ENCODE data around the gene STAC.

The STAC gene, protein sequence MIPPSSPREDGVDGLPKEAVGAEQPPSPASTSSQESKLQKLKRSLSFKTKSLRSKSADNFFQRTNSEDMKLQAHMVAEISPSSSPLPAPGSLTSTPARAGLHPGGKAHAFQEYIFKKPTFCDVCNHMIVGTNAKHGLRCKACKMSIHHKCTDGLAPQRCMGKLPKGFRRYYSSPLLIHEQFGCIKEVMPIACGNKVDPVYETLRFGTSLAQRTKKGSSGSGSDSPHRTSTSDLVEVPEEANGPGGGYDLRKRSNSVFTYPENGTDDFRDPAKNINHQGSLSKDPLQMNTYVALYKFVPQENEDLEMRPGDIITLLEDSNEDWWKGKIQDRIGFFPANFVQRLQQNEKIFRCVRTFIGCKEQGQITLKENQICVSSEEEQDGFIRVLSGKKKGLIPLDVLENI

DNA sequence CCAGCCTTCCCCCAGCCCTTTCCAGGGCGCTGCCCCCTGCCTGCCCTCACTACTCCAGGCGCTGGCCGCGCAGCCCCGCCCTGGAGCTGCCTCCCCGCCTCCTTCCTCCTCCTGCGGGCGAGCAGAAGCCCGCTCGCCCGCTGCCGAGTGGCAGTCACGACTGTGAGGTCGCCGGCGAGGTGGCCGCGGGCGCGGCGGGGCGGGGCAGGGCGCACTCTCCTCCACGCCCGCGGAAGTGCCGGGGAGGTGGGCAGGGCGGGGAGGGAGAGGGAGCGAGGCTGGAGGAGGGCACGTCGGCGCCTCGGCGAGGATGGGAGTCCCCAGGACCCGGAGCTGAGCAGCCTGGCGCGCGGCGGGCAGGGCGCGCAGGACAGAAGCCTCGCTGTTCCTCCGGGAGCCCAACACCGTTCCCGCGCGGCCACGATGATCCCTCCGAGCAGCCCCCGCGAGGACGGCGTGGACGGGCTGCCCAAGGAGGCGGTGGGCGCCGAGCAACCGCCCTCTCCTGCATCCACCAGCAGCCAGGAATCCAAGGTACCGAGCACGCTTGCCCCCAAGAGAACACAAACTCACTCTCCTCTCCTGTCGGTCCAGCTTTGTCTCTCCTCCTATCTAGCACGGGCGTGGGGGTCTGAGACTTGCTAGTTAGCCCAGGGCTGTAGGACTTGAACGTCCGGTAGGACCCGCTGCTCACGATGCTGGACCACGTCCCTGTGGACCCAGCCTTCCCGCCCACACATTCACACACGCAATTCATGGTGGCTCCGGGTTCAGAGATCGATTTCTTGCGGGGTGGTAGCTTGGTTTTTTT lies at the start of gene STAC:
Gene STAC, plus strand, starts transcription at position 284 of the 811 bp plus-strand sequence. Its CDS starts 140 bp downstream, at position 424.
- Histone ChIP-seq H3K9me2 (replicated peaks; ENCODE audit: insufficient read depth, low read length) (no peaks in the 10 kb centered on the region), H3F3A (ENCODE audit: insufficient read depth, low read length) (no peaks in the 10 kb centered on the region), H3K79me2 (ENCODE audit: low read length) (no peaks in the 10 kb centered on the region), H2AFZ (ENCODE audit: low read length) (peak within 1 kb of the TSS; percentile 91), H4K20me1 (ENCODE audit: insufficient read depth, low read length) (no peaks in the 10 kb centered on the region), H3K4me1 (ENCODE audit: low read length) (no peaks in the 10 kb centered on the region), H3K27me3 (replicated peaks; ENCODE audit: insufficient read depth, low read length) (no peaks in the 10 kb centered on the region), H3K4me2 (ENCODE audit: low read depth, low read length) (peak within 1 kb of the TSS; percentile 89), H3K36me3 (replicated peaks; ENCODE audit: insufficient read depth, low read length) (no peaks in the 10 kb centered on the region), H3K27ac (ENCODE audit: low read length) (no peak within 1 kb of the TSS), H3K9me3 (replicated peaks; ENCODE audit: insufficient read depth, low read length) (no peaks in the 10 kb centered on the region), H3K4me3 (ENCODE audit: low read length) (peak within 1 kb of the TSS; percentile 74), H3K9ac (ENCODE audit: low read length) (peak within 1 kb of the TSS; percentile 43; the same call in 1 of the 2 replicates)
- TF ChIP-seq, protein P1, sequence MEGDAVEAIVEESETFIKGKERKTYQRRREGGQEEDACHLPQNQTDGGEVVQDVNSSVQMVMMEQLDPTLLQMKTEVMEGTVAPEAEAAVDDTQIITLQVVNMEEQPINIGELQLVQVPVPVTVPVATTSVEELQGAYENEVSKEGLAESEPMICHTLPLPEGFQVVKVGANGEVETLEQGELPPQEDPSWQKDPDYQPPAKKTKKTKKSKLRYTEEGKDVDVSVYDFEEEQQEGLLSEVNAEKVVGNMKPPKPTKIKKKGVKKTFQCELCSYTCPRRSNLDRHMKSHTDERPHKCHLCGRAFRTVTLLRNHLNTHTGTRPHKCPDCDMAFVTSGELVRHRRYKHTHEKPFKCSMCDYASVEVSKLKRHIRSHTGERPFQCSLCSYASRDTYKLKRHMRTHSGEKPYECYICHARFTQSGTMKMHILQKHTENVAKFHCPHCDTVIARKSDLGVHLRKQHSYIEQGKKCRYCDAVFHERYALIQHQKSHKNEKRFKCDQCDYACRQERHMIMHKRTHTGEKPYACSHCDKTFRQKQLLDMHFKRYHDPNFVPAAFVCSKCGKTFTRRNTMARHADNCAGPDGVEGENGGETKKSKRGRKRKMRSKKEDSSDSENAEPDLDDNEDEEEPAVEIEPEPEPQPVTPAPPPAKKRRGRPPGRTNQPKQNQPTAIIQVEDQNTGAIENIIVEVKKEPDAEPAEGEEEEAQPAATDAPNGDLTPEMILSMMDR (IDR thresholded peaks at IDR 0.05; ENCODE audit: low read length), result no peak
- TF ChIP-seq EZH2 (optimal IDR thresholded peaks at IDR 0.05; ENCODE audit: low read depth, low read length), result no peak
- no peak for TF ChIP-seq EZH2phosphoT487 (IDR thresholded peaks at IDR 0.05; ENCODE audit: low read length)
- DNase-seq, result peak; percentile 70

DNA sequence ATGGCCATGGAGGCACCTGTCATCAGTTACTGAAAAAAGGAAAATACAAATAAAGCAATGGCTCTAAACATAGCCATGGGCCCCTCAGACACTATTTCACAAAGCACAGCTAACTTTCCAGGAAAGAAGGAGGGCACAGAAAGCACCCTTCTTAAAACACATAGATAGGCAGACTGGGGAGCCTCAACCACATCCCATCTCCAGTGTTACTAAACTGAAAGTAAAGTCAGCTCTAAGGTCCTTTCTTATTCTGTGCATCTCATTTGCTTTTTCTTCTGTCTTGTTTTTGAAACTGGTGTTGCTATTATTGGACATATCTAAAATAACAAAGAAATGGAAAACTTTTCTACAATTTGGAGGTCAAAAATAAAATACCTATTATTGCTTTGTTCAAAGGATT lies 48.2 kb upstream of the STAC start:
- no peaks in the 10 kb centered on the region for H4K20me1 ChIP-seq (ENCODE audit: insufficient read depth, low read length)
- H3K79me2 ChIP-seq (ENCODE audit: low read length), result no peaks in the 10 kb centered on the region
- H3K27me3 ChIP-seq (replicated peaks; ENCODE audit: insufficient read depth, low read length), result no peaks in the 10 kb centered on the region
- peak overlapping the region; percentile 34; the same call in 1 of the 2 replicates for H2AFZ ChIP-seq (ENCODE audit: low read length)
- no peak overlapping the region for H3K4me3 ChIP-seq (ENCODE audit: low read length)
- DNase-seq, result peak; percentile 46
- TF ChIP-seq, protein P1 (IDR thresholded peaks at IDR 0.05; ENCODE audit: low read length), result no peak
- no peak for TF ChIP-seq EZH2phosphoT487 (IDR thresholded peaks at IDR 0.05; ENCODE audit: low read length)
- TF ChIP-seq EZH2 (optimal IDR thresholded peaks at IDR 0.05; ENCODE audit: low read depth, low read length), result no peak
- no peaks in the 10 kb centered on the region; the same call in 1 of the 2 replicates for H3K4me1 ChIP-seq (ENCODE audit: low read length)
- no peak overlapping the region for H3K9ac ChIP-seq (ENCODE audit: low read length)
- peak overlapping the region; percentile 36; the same call in 1 of the 2 replicates for H3K4me2 ChIP-seq (ENCODE audit: low read depth, low read length)
- no peaks in the 10 kb centered on the region for H3K9me3 ChIP-seq (replicated peaks; ENCODE audit: insufficient read depth, low read length)
- no peaks in the 10 kb centered on the region for H3K36me3 ChIP-seq (replicated peaks; ENCODE audit: insufficient read depth, low read length)
- H3K9me2 ChIP-seq (replicated peaks; ENCODE audit: insufficient read depth, low read length), result no peaks in the 10 kb centered on the region
- H3F3A ChIP-seq (ENCODE audit: insufficient read depth, low read length), result no peaks in the 10 kb centered on the region
- H3K27ac ChIP-seq (ENCODE audit: low read length), result no peak overlapping the region

DNA sequence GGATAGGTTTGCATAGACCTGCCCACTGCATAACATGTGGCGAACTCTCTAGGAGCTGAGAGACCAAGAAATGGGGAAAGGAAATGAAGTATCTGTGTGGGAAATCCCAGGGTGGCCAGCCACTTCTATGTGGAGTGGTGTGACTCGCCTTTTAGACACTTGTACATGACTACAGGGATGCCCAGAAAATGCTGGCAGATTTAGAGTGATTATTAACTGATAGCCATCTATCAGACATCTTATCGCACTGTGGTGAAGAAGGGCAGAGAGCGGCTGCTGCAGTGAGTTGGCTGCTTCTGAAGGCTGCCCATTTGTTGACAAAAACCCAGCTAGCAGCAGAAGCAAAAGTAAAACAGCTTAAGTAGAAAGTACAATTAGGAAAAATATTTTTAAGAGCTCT lies 18.1 kb upstream of the STAC start:
- Histone ChIP-seq H3F3A (ENCODE audit: insufficient read depth, low read length) (no peaks in the 10 kb centered on the region), H3K27ac (ENCODE audit: low read length) (no peak overlapping the region), H3K9ac (ENCODE audit: low read length) (no peak overlapping the region), H3K4me2 (ENCODE audit: low read depth, low read length) (no peak overlapping the region), H3K4me3 (ENCODE audit: low read length) (no peak overlapping the region), H4K20me1 (ENCODE audit: insufficient read depth, low read length) (no peaks in the 10 kb centered on the region), H3K4me1 (ENCODE audit: low read length) (no peaks in the 10 kb centered on the region; the same call in 1 of the 2 replicates), H3K27me3 (replicated peaks; ENCODE audit: insufficient read depth, low read length) (no peaks in the 10 kb centered on the region), H3K9me3 (replicated peaks; ENCODE audit: insufficient read depth, low read length) (no peaks in the 10 kb centered on the region), H3K9me2 (replicated peaks; ENCODE audit: insufficient read depth, low read length) (no peaks in the 10 kb centered on the region), H2AFZ (ENCODE audit: low read length) (no peak overlapping the region), H3K79me2 (ENCODE audit: low read length) (no peaks in the 10 kb centered on the region), H3K36me3 (replicated peaks; ENCODE audit: insufficient read depth, low read length) (no peaks in the 10 kb centered on the region)
- no peak for TF ChIP-seq EZH2 (optimal IDR thresholded peaks at IDR 0.05; ENCODE audit: low read depth, low read length)
- TF ChIP-seq, protein P1 (IDR thresholded peaks at IDR 0.05; ENCODE audit: low read length), result no peak
- no peak for TF ChIP-seq EZH2phosphoT487 (IDR thresholded peaks at IDR 0.05; ENCODE audit: low read length)
- DNase-seq, result no peak
